Fibroblast of skin of scalp (primary cell): ENCODE data around the gene CELSR1.
"Not testable (repeated sequence)": the region's sequence is repeated elsewhere in the genome, so short reads cannot be mapped to it uniquely, and the experiment has no call there.

Experiments
- DNase-seq: peaks from one replicate; pipeline ENCODE4 v3.0.0-alpha.2; 2013

Gene CELSR1

GRCh38 chr22:46511151-46512038 is 26.0 kb downstream of the CELSR1 start:
- DNase-seq, result no peak

- DNase-seq, result no peak
Observed at GRCh38 chr22:46509416-46510089, 27.9 kb downstream of the CELSR1 start.

DNA sequence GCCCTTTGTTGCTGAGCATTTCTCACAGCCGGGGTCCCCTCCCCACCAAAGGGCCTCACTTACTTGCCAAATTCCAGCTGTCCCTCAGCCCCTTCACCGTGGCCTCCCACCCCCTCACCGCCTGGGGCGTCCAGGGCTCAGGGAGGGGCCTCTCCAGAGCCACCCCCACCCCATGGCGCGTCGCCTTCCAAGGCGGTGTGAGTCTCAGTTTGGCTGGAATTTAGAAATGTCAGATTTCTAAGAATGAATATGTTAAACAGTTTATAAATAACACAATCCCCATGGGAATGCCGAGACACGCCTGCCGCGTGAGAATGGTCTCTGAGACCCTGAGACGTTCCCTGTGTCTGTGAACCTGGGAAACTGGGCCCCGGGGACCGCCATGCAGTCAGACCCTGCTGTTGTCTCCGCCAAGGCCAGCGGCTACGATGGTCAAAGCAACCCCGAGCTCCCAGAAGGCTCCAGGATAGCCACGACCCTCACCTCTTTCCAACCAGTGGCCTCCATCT is 28.9 kb downstream of the CELSR1 start:
- peak; percentile 67 for DNase-seq

DNA sequence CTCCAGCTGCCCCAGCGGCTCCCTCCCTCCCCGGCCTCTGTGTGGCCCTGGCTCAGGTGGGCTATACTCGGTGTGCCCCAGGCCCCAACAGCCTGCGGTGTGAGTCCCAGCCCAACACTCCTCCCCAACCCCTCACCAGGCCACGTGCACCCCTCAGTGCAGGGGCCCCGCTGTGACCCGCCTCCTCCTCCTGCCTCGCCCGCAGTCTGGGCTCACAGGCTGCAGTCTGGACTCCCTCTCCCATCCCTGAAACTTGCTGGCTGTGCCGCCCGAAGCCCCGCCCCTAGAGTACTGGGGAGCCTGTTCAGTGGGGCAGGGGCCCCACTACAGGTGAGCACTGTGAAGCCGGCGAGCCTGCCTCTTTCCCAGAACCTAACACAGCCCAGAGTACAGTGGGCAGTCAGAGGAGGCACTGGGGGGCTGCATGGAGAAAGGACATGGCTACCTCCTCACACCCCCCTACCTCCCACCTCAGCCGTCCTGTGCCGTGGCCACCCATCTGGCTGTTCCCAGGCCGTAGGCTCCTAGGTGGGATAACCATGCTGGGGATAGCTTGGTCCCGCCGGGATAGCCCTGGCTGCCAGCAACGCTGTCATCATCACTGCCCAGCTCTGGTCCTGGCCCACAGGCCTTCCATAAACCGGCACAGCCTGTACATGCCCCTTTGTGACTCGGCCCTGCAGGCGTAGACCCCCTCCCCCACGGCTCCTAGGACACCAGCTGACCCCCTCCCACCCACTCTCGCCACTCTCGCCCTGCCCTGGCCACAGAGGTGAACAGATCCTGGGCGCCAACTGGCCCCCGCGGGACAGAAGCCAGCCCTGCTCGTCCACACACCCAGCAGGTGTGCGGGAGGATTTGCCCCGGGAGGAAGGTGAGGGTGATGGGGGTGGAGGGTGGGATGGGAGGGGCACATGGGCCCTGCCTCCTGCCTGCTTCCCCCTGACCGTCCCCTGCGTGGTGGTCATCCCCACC is 29.7 kb downstream of the CELSR1 start:
- no peak for DNase-seq

DNA sequence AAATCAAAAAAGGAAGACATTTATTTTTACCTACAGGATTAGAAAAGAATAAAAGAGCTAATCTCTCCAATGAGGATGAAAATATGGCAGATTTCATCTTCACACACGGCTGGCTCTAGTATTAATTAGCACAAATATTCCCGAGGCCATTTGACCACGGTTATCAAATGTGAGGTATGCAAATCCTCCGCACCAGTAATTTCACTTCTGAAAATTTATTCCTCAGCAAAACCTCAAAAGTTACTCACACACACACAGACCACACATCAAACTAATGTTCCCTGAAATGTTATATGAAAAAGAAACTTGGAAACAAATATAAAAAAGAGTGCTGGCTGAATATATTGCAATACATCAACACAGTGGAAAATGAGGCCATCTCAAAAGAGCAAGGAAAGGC is 32.8 kb downstream of the CELSR1 start:
- no peak for DNase-seq

DNA sequence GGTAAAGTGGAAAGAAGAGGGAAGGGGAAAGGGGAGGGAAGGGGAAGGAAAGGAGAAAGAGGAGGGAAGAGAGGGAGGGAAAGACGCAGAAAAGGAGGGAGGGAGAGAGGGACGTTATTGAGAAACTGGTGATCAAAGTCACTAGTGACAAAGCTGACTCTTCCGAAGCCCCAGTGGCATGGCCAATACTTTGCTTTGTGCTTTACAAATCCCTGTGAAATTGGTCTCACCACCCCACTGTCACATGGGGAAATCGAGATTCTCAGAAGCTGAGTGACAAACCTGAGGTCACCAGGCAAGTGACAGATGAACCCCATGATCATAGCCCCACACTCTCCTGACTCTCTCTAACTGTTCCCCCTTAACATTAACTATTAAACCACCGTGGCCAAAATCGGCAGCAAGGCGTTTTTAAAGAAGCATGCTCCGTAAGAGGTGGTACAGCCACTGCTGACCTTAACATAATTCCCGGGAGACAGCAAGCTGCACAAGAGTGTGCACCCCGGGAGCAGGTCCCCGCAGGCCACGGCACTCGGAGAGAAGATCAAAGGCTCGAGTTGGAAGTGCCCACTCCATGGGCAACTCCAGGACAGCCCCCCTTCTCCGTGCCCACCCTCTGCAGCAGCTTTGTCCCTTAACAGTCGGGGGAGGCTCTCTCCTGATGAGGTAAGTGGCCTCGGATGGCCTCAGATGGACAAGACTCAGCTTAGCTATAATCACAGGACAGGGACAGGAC is 34.8 kb downstream of the CELSR1 start:
- no peak for DNase-seq

DNA sequence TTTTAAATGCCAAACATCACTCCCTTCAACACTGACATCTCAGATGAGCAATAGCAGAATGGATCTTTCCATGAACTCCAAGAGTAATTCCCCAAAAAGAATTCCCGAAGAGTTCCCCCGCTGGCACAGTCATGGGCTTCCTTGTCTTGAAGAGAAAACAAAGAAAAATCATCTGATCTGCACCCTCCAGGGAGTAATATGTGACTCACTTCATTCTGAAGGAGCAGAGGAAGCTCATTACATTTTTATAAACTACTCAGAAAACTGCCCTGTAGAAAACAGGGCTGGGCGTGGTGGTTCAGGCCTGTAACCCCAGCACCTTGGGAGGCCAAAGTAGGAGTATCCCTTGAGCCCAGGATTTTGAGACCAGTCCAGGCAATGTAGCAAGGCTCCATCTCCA is 35.7 kb downstream of the CELSR1 start:
- peak; percentile 88 for DNase-seq

GRCh38 chr22:46501265-46501664 is 36.2 kb downstream of the CELSR1 start:
- DNase-seq, result not testable (repeated sequence)

DNA sequence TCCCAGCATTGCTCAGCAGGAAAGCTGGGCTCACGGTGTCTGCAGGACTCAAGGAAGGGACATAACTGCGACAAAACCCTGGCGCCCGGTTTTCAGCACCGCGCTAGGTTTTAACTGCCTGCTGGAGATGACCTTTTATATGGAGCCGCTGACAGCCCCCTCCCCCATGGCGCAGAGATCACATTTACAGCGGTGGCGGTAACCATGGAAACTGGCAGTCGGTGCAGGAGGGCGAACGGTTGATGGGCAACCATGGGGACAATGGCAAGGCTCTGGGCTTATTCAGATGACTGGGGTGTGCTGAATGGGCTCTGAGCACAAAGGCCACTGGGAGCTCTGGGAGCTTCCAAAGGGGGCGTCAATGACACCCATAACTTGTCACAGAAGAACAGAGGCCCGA is 37.2 kb downstream of the CELSR1 start:
- no peak for DNase-seq

GRCh38 chr22:46499805-46500189 is 37.6 kb downstream of the CELSR1 start:
- DNase-seq, result no peak

GRCh38 chr22:46491946-46492345 is 45.5 kb downstream of the CELSR1 start:
- DNase-seq, result no peak

DNA sequence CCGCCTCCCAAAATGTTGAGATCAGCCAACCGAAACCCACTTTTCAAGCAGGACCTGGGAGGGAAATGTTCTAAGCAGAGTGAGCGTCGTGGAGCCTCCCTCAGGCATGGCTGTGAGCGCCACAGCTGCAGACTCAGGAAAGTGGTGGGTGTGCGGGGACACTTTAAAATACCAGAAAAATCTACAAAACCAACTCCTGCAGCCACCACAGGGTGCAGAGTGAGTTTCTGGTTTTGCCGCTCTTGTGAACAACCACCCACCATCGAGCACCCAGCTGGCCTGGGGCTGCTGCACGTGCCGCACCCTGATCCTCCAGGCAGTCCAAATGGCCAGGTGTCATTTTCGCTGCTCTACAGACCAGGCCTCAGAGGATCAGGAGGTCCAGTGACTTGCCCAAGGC is 46.9 kb downstream of the CELSR1 start:
- no peak for DNase-seq

GRCh38 chr22:46486996-46487717 is 50.3 kb downstream of the CELSR1 start:
- no peak for DNase-seq

- no peak for DNase-seq
Observed at GRCh38 chr22:46484861-46485595, 52.4 kb downstream of the CELSR1 start.

DNA sequence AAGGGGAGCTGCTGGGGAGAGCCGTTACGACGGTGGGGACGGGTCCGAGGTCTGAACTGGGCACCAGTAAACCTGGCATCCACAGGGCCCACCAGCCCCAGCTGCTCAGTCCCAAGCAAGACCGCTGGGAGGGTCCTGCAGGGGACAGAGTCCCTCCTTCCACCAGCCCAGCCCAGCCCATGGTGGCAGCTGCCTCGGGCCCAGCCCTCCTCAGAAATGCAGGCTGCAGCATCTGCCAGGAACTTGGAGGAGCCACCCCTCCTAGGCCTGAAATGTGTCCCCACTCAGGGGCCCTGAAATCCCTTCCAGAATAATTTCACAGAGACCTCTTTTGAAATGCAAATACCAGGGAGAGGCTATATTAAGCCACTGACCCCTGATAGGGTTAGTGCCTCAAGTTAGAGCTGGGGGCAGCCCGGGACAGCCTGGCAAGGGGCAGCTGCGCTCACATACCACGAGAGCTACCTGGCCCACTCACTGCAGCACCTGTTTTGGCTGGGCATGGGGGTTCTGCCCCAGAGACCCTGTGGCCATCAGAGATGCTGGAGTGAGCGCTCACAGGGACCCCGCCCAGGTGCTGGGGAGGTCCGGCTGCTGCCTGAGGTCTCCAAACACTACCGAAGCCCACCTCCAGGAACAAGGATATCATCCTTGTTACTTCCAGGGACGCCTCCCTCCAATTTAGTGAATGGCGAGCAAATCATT is 53.1 kb downstream of the CELSR1 start:
- no peak for DNase-seq

- DNase-seq, result no peak
Observed at GRCh38 chr22:46483353-46483752, 54.1 kb downstream of the CELSR1 start.

DNA sequence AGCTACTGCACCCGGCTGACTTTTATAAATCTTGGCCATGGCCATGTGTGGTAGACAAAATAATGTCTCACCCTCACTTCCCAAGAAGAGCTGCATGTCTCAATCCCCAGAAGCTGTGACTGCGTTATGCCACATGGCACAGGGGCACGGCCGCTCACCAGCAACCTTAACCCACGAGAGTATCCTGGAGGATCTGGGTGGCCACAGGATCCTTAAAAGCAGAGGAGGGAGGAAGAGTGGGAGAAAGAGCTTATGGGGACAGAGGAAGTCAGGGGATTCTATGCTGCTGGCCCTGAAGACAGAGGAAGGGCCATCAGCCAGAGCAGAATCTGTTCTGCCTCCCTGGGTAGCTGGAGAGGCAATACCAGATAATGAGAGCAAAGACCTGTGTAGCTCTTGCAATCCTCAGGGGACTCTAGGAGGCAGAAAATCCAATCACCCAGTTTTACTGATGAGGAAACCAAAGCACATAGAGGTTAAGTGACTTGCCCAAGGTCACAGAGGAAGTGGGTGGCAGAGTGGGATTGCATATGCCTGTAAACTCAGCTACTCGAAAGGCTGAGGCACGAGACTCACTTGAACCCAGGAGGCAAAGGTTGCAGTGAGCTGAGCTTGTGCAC is 55.3 kb downstream of the CELSR1 start:
- no peak for DNase-seq

DNA sequence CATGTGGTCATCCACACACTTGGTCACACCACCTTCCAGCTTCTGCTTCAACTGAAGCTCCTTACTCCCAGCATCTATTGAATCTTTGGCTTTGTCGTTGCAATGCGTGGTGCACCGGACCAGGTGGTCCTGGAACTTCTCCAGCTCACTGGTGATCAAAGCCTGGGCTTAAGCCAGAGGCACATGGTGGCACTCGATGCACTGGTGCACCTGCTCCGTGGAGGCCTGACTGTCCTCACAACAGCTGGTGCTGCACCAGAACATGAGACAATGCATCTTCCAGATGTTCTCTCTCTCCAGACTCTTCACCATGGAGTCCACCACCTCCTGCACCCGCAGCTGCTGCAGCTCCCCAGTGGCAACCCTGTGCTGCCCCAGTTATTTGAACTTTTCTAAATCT is 56.0 kb downstream of the CELSR1 start:
- DNase-seq, result no peak

GRCh38 chr22:46480396-46480795 is 57.0 kb downstream of the CELSR1 start:
- DNase-seq, result no peak
